Prostate gland (tissue), 2 donors: ENCODE measurements around the gene PCDH17. TPM values are rescaled to one million over a fixed set of nuclear protein-coding genes. Genes with fewer than 3 reads are reported as not detected.

Source experiments
- DNase-seq: peaks from one replicate; pipeline ENCODE4 v3.0.0-alpha.2; 2019; ENCODE audit warnings: low spot score
- H3K27ac ChIP-seq, 2 donors: fragments of 200-600 bp; sonication (generic); 2 replicates each; pipeline ENCODE4 v1.5.1; 2017 to 2019
- H3K27me3 ChIP-seq: fragments of 200-600 bp; sonication (generic); replicated peaks from 2 replicates; pipeline ENCODE4 v1.5.1; 2019; ENCODE audit not compliant: insufficient read depth
- H3K36me3 ChIP-seq, 2 donors: fragments of 200-600 bp; sonication (generic); 1 replicate in 1 of 2; 2 replicates in 1 of 2; pipeline versions ENCODE4 v1.5.1 to v1.8.1; 2017 to 2019
- H3K4me1 ChIP-seq: fragments of 200-600 bp; sonication (generic); replicated peaks from 2 replicates; pipeline ENCODE4 v1.5.1; 2019
- H3K4me3 ChIP-seq, 2 donors: fragments of 200-600 bp; sonication (generic); 2 replicates each; pipeline ENCODE4 v1.5.1; 2017 to 2019
- H3K9me3 ChIP-seq: fragments of 200-600 bp; sonication (generic); 2 replicates; pipeline ENCODE4 v1.5.1; 2017
- CTCF ChIP-seq, 4 experiments: fragments of 200-600 bp in 2 of 4; fragments of 450-650 bp in 2 of 4; sonication (generic) in 2 of 4; IDR thresholded peaks; 1 replicate in 3 of 4; 2 replicates in 1 of 4; pipeline ENCODE4 v1.5.1; 2016 to 2019; ENCODE audit warnings: antibody characterized with exemption in 4 of 4, mild to moderate bottlenecking in 2 of 4, moderate library complexity in 2 of 4
- POLR2A ChIP-seq: fragments of 450-650 bp; IDR thresholded peaks from one replicate; pipeline ENCODE4 v1.6.1; 2016; ENCODE audit warnings: antibody characterized with exemption, mild to moderate bottlenecking
- POLR2AphosphoS5 ChIP-seq: sonication (generic); formaldehyde crosslinking; IDR thresholded peaks from one replicate; pipeline ENCODE4 v1.6.1; 2017; ENCODE audit warnings: antibody characterized with exemption
- WGBS: methylation state at CpG from one replicate; pipeline ENCODE4 v1.1.5; 2018; 5-methylcytosine and 5-hydroxymethylcytosine counted together
- intact Hi-C: fragments of 100-400 bp; cut with DNase I; formaldehyde crosslinking; loops from one replicate; pipeline ENCODE4 v1.14.2; 2022
- total RNA-seq, 2 donors: library from RNA; depleted of rRNA; stranded (reverse); fragments of >200 nt; gene quantifications; one replicate each; pipeline ENCODE4 v1.1.0, GENCODE V29; 2016

Gene PCDH17
- total RNA-seq, 2 donors from 2014 or later: 2.5 to 13.7 TPM

DNA sequence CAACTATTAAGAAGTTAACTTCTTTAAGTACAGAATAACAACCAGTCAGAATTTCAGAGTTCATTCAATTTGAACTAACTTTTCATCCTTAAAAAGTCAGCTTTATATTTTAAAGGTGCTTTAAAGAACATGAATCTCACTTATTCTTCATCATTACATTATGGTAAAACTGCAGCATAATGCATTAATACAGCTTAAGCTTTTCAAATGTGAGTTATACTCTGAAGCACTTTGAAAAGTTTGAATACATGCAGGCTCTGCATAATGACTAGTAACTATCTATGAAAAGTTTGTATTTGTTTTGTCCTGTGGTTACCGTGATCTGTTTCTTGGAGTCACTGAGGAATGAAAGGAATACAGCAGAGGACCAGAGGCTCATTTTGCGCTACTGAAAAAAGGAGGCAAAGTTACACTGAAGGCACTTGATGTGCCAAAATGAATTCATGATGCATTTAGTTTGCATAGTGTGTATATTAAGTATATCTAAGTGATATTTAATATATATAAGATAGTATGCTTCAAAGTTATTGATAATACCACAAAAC, 4.1 kb downstream of the PCDH17 start:
- no peak for DNase-seq
- WGBS: 42% methylated on average over 2 of the region's 2 CpGs
- Histone ChIP-seq H3K27me3 (peaks cover 14% of the 10 kb centered on the region), H3K9me3 (no peaks in the 10 kb centered on the region), H3K36me3 (no peaks in the 10 kb centered on the region), H3K27ac (no peak overlapping the region), H3K4me1 (no peaks in the 10 kb centered on the region), H3K4me3 (no peak overlapping the region)
- TF ChIP-seq POLR2A: no peak
- TF ChIP-seq CTCF (IDR thresholded peaks at IDR 0.05): no peak
- no peak for TF ChIP-seq POLR2AphosphoS5
- intact Hi-C loops: no loop called here

DNA sequence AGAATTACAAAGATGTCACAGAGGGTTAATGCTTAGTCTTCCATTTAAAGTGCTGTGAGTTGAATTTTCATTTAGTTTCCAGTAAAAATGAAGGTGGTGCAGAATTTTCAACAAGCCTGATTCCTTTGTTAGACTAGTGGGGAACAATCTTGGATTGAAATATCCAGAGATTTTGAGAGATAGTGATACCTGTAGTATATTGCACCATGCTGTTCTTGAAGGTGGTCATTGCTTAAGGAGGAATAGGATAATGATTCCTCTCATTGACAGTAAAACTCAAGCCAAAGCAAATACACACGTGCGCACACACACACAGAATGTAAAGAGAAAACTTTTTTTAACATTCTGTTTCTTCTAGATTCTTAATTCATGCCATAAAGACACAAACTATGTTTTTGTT, 5.3 kb downstream of the PCDH17 start:
- Histone ChIP-seq H3K27ac (no peak overlapping the region), H3K9me3 (no peaks in the 10 kb centered on the region), H3K4me1 (no peaks in the 10 kb centered on the region), H3K36me3 (no peaks in the 10 kb centered on the region), H3K4me3 (no peak overlapping the region), H3K27me3 (peaks cover 12% of the 10 kb centered on the region)
- no peak for DNase-seq
- 32% methylated on average over 2 of the region's 2 CpGs for WGBS
- intact Hi-C loops: no loop called here
- TF ChIP-seq POLR2A (no peak), CTCF (IDR thresholded peaks at IDR 0.05) (no peak), POLR2AphosphoS5 (no peak)

DNA sequence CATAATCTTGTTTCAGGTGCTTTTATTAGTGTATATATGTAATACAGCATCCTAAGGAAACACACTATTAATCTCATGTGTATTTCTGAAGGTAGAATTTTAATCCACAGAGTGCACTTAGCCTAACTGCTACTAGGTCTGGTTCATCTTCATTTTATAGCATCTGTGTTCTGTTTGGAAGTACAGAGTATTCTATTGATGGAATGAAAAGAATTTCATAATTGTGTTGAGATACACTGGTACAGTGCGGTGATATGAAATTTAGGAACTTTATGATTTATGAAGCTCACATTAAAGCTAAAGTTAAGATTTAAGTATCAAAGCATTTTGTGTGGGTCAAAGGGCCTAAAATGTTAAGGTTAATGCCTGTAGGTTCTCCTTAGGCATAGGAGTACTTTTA, 6.0 kb downstream of the PCDH17 start:
- Histone ChIP-seq H3K4me1 (no peaks in the 10 kb centered on the region), H3K9me3 (no peaks in the 10 kb centered on the region), H3K36me3 (no peaks in the 10 kb centered on the region), H3K4me3 (no peak overlapping the region), H3K27me3 (peaks cover 10% of the 10 kb centered on the region), H3K27ac (no peak overlapping the region)
- DNase-seq: no peak
- intact Hi-C loops: no loop called here
- WGBS: 77% methylated on average over 1 of the region's 1 CpG
- TF ChIP-seq POLR2AphosphoS5 (no peak), POLR2A (no peak), CTCF (IDR thresholded peaks at IDR 0.05) (no peak)

DNA sequence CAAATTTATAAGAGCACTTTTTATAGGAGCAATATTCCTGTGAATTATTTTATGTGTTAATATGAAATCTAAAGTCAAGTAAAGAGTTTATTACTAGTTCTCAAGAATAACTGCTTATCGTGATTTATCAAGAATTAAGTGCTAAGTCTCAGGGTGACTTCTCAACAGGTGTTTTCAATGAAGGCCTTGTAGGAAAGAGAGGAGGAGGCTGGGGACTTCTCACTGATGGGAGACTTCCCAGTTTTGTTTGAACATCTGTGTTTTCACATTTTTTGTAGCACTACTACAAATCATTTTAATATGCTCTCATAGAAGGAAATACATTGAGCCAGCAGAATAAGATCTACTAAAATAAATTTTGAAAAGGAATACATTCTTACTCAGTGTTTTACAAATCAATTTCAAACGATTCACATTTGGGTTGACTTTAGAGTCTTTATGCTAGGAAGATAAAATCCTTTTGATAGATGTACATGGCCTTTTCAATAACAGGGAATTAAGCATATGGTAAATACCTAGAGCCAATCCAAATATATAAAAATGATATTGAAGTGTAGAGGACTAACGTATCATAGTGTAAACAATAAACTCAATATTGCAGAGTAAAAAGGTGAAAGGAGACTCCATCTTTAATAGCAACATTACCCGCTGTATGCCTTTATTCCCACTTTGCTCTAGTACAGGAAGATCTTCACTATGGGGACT, 6.8 kb downstream of the PCDH17 start:
- H3K4me1 ChIP-seq: no peaks in the 10 kb centered on the region
- peaks cover 5% of the 10 kb centered on the region for H3K27me3 ChIP-seq
- H3K9me3 ChIP-seq: no peaks in the 10 kb centered on the region
- no peak for DNase-seq
- H3K36me3 ChIP-seq: no peaks in the 10 kb centered on the region
- TF ChIP-seq CTCF (IDR thresholded peaks at IDR 0.05): no peak
- TF ChIP-seq POLR2A: no peak
- TF ChIP-seq POLR2AphosphoS5: no peak
- H3K4me3 ChIP-seq: no peak overlapping the region
- WGBS: 62% methylated on average over 4 of the region's 4 CpGs
- no peak overlapping the region for H3K27ac ChIP-seq
- intact Hi-C loops: no loop called here

DNA sequence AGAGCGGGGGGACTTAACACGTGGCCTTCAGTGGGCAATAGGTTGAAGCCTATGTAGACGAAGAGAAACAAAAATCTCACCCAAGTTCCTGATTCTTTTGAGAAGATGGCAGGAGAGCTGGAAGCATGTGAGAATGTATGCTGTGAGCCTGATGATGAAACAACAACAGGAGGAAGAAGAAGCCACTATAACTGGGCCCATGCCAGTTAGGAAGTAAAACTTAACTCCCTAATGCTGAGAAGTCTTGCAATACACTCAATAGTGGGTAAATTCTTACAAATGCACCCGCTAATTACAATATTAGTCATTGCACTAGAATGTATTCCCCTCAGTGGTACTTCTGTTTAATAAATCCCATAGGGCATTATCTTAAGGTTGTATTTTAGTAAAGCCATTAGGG, 9.1 kb downstream of the PCDH17 start:
- WGBS: 89% methylated on average over 4 of the region's 4 CpGs

More for the DNA sequence above, 9.1 kb downstream of the PCDH17 start:
- Histone ChIP-seq H3K9me3 (no peaks in the 10 kb centered on the region), H3K36me3 (no peaks in the 10 kb centered on the region), H3K4me1 (no peaks in the 10 kb centered on the region), H3K27me3 (no peaks in the 10 kb centered on the region), H3K27ac (no peak overlapping the region), H3K4me3 (no peak overlapping the region)
- intact Hi-C loops: no loop called here
- DNase-seq: no peak
- no peak for TF ChIP-seq POLR2AphosphoS5
- TF ChIP-seq CTCF (IDR thresholded peaks at IDR 0.05): no peak
- TF ChIP-seq POLR2A: no peak
